ENCODE results near the gene PPIP5K2.
A peak's percentile ranks its signal among the peaks of the same experiment; 100 is the strongest.
"Not testable (repeated sequence)": the region's sequence is repeated elsewhere in the genome, so short reads cannot be mapped to it uniquely, and the experiment has no call there.

Gene PPIP5K2

GRCh38 chr5:103119765-103120606, at the start of gene PPIP5K2, which contains the start of gene GIN1:
Gene PPIP5K2 (plus strand): TSS chr5:103120301. CDS start chr5:103129590, 9,289 bp downstream.
Gene GIN1 (minus strand): TSS chr5:103120138. CDS start chr5:103108707, 11,431 bp downstream.
- DNase-seq (ENCODE audit: low read depth): peak; percentile 94

DNA sequence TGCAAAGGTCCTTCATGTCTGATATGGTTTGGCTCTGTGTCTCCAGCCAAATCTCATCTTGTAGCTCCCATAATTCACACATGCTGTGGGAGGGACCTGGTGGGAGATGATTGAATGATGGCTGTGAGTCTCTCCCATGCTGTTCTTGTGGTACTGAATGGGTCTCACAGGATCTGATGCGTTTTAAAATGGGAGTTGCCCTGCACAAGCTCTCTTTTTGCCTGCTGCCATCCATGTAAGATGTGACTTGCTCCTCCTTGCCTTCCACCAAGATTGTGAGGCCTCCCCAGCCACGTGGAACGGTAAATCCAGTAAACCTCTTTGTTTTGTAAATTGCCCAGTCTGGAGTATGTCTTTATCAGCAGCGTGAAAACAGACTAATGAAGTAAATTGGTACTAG, 46.6 kb upstream of the PPIP5K2 start:
- not testable (repeated sequence) for DNase-seq (ENCODE audit: low read depth)

GRCh38 chr5:103075442-103075841, 44.7 kb upstream of the PPIP5K2 start:
- DNase-seq (ENCODE audit: low read depth): no peak

DNA sequence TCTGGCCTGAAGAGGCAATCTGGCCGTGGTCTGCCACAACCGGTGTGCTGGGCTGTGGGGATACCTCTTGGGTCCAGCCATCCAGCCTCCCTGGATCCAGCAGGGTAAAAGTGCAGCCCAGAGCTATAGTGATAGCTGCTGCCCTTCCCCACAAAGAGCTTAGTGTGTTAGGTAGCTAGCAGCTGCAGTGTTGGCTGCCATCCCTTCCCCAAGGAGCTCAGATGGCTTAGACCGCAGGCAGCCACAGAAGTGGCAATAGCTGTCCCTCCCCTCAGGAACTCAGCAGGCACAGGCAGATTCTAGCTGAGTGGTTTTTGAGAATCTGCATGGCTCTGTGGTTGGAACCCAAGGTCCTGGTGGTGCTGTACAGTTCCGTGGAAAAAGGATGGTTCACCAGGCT, 40.3 kb upstream of the PPIP5K2 start:
- no peak for DNase-seq (ENCODE audit: low read depth)

- DNase-seq (ENCODE audit: low read depth): no peak
These were observed 33.6 kb upstream of the PPIP5K2 start for GRCh38 chr5:103086547-103086946.

GRCh38 chr5:103089272-103089671, 30.8 kb upstream of the PPIP5K2 start:
- no peak for DNase-seq (ENCODE audit: low read depth)

DNA sequence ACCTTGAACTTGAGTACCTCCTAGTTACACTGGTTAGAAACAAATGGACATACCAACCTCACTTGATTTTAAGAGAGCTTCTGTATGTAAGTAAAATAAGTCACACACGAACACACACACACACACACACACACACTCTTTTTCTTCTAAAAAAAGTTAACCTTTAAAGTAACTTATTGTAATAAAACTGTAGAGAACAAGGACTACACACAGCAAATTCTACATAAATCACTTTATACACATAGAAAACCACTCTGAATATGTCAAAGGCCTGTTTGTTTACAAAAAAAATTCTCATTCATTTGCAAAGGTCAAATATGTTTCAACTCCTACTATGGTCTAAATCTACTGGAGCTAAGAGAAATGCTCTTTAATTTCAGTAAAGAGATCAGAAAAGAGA, 29.3 kb upstream of the PPIP5K2 start:
- no peak for DNase-seq (ENCODE audit: low read depth)

- DNase-seq (ENCODE audit: low read depth): no peak
These were observed 27.4 kb upstream of the PPIP5K2 start for GRCh38 chr5:103092676-103093075.

GRCh38 chr5:103093727-103094126, 26.4 kb upstream of the PPIP5K2 start:
- DNase-seq (ENCODE audit: low read depth): no peak

DNA sequence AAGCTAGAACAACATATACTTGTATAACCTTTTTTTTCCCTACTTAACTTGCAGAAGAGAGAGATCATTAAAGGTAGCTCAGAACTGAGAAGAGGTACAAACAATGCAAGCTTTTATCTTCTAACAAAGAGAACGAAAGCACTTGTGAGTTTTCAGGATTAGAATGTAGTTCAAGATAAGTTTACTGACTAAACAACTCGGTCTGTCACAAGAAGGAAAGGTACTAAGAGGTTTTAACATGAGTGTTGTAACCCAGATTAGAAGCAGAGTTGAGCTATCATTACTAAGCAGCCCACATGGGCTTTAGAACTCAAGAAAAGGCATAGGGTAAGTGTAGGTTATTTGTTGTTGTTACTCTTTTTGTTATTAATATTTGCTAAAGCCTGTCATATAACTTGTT, 25.4 kb upstream of the PPIP5K2 start:
- DNase-seq (ENCODE audit: low read depth): no peak

- DNase-seq (ENCODE audit: low read depth): no peak
These were observed 21.1 kb upstream of the PPIP5K2 start for GRCh38 chr5:103098993-103099392.

DNA sequence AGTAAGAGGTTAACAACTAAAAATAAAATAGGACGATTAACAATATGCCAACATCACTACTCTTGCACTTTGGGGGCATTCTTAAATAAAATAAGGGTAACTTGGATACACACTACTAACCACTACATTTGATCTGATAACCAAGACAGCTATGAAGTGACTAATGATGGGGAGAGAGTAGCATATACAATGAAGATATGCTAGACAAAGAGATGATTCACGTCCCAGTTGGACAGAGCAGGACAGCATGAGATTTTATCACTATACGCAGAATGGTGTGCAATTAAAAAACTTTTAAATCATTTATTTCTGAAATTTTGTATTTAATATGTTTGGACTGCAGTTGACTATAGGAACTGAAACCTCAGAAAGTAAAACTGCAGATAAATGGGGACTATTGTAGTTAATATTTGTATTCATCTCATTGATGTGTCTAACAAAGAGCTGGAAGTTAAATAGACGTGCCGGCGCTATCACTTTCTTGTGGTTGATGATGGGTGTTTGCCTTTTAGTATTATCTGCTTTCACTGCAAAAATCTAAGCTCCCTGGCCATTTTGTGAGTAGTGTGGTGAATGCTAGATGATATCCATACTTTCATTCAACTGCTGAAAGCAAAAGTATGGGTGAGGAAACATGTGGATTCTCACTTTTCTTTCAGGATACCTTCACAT, 18.9 kb upstream of the PPIP5K2 start:
- DNase-seq (ENCODE audit: low read depth): no peak

- no peak for DNase-seq (ENCODE audit: low read depth)
These were observed 17.9 kb upstream of the PPIP5K2 start for GRCh38 chr5:103102234-103102633.

GRCh38 chr5:103108086-103108485, 12.0 kb upstream of the PPIP5K2 start:
- no peak for DNase-seq (ENCODE audit: low read depth)

DNA sequence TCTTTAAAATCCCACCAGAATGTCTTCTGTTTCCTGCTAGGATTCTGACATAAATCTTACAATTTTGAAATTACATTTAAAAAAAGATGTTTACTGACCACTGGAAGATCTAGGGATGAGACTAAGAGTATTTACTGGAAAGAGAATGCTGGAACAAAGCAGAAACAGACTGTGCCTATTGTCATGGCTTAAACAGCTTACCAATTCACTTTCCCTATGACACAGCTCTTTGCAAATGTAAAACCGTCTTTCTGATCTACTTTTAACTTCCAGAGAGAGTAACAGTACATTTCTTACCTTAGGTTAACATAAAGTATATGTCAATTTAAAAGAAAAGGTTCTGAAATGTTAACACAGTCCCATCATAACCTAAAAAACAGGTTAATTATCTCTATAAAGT, 10.8 kb upstream of the PPIP5K2 start:
- no peak for DNase-seq (ENCODE audit: low read depth)

DNA sequence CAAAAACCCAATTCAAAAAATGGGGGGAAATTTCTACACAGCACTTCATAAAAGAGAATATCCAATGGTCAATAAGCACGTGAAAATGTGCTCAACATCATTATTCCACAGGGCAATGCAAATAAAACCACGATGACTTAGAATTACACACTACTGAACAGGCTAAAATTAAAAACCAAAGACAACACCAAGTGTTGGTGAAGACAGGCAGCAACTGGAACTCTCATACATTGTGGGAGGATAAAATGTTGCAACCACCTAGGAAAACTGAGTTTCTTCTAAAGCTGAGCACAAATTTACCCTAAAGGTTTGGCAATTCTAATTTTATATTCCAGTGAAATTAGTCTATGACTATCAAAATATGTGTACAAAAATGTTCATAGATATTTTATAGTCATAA, 9.7 kb upstream of the PPIP5K2 start:
- DNase-seq (ENCODE audit: low read depth): no peak

DNA sequence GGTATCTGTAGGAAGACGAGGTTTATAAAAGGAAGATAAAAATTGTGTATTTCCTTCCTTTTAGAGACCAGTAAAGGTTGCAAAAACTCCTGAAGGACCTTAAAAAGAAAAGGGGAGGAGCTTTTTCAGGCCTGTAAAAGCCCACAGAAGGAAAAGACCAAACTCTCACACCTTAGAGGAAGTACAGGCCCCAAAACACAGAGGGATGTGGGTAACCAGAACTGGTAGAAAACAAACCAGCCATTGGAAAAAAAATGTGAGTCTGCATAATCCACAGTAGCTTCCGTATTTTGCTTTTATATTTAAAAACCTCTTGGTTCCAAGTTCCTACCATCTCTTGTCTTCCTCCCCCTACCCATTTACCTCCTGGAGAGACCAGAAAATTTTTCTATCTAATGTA, 8.6 kb upstream of the PPIP5K2 start:
- no peak for DNase-seq (ENCODE audit: low read depth)

GRCh38 chr5:103112910-103113309, 7.2 kb upstream of the PPIP5K2 start:
- DNase-seq (ENCODE audit: low read depth): no peak

- DNase-seq (ENCODE audit: low read depth): no peak
These were observed 5.7 kb upstream of the PPIP5K2 start for GRCh38 chr5:103114440-103114839.

- DNase-seq (ENCODE audit: low read depth): no peak
These were observed 2.6 kb upstream of the PPIP5K2 start for GRCh38 chr5:103117471-103117991.

DNA sequence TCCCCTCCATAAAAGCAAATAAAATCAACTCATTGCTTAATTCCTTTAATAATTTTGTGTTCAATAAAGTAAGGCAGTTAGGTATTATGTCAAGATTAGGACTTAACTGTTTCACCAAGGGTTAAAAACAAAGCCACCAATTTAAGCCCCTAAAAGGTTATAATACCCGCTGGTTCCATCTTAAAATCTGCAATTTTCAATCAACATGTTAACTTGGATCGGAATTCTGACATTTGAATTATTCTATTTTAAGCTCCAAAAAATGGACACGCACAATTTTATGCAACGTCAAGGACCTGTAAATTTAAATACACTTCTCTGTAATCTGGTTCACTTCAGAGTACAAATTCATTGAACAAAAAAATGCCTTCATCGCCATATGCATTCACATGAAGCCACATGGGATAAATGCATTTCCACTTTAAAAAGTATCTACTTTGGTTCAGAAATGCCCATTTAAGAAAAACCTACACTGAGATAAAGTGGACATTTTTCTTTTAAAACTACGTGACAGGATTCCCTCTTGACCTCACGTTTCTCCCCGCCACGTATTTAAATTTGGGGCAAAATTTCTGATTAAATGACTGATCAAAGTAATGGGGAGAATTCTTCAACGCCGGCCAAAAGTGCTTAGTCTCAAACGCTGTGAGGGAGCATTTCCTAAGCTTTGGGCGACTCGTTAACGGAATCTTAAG, 884 bp upstream of the PPIP5K2 start:
- DNase-seq (ENCODE audit: low read depth): no peak

DNA sequence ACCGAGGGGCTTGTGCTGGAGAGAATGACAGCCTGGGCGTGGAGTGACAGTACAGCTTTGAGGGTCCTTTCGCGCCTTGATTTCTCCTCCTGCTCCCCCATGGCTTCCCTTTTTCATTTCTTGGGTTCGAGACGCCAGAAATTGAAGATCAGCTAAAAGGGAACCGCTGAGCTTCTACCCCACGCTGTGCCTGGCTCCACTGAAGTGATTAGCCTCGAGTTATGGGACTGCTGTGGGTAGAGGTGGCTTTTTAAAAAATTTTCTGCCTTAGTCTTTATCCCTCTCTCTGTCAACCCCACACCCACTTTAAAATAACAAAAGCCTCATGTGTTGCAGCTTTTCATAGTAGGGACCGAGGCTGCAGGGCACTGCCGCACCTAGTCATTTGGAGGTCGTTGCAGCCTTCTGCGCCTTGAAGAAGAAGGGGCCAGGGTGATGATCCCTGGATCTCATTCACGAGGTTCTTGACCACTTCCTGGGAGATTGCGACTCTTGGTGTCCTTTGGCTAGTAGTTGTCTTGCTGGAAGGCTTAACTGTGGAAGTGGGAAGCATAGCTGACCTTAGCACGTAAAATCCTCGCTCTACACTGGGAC, 603 bp downstream of the PPIP5K2 start:
- DNase-seq (ENCODE audit: low read depth): no peak

All from activated T-helper 9 cell treated with anti-CD3 and anti-CD28 coated beads, Interleukin-2, amount 50 U/mL, for 16 hours (primary cell).